PC-3 (cell line): ENCODE results near the gene CTBP2.

Experiments
- CTCF ChIP-seq: fragments of 300-600 bp; sonication (generic); conservative IDR thresholded peaks from 2 replicates; pipeline ENCODE4 v1.5.1; 2017; ENCODE audit warnings: antibody characterized with exemption, low read depth, mild to moderate bottlenecking, low read length
- EZH2 ChIP-seq: fragments of 300-600 bp; sonication (generic); IDR thresholded peaks from one replicate; pipeline ENCODE4 v1.6.1; 2017; ENCODE audit warnings: antibody characterized with exemption, mild to moderate bottlenecking, low read length; ENCODE audit not compliant: unreplicated experiment
- EZH2phosphoT487 ChIP-seq: fragments of 300-600 bp; sonication (generic); IDR thresholded peaks from 2 replicates; pipeline ENCODE4 v1.6.1; 2018; ENCODE audit warnings: mild to moderate bottlenecking, antibody characterized with exemption, low read length, borderline replicate concordance

GRCh38 chr10:125002423-125003145 lies 157.8 kb downstream of the CTBP2 start:
- no peak for TF ChIP-seq CTCF
- TF ChIP-seq EZH2 = no peak
- TF ChIP-seq EZH2phosphoT487 = no peak
